HFF-Myc (cell line): Measurements from ENCODE around the gene MAP1LC3B2.

Experiments
- DNase-seq: peaks from one replicate; pipeline ENCODE4 v3.0.0-alpha.2; 2011; ENCODE audit warnings: low read depth; ENCODE audit errors: extremely low read depth
- H3K4me3 ChIP-seq: replicated peaks from 2 replicates; pipeline ENCODE4 v1.5.1; 2011; ENCODE audit warnings: low read depth, mild to moderate bottlenecking, control low read depth, low read length
- CTCF ChIP-seq: IDR thresholded peaks from 2 replicates; pipeline ENCODE4 v1.5.1; 2012; ENCODE audit warnings: mild to moderate bottlenecking, low read depth, low read length, control low read depth; ENCODE audit errors: missing control alignments

The MAP1LC3B2 gene

GRCh38 chr12:116535241-116535640 lies 23.9 kb upstream of the MAP1LC3B2 start:
- no peak for DNase-seq
- TF ChIP-seq CTCF, result no peak
- H3K4me3 ChIP-seq, result no peak overlapping the region

GRCh38 chr12:116537101-116537904 lies 21.9 kb upstream of the MAP1LC3B2 start:
- no peak overlapping the region for H3K4me3 ChIP-seq
- no peak for TF ChIP-seq CTCF
- no peak for DNase-seq

GRCh38 chr12:116538076-116538591 lies 21.0 kb upstream of the MAP1LC3B2 start:
- no peak for DNase-seq
- TF ChIP-seq CTCF, result no peak
- no peak overlapping the region for H3K4me3 ChIP-seq

- no peak for TF ChIP-seq CTCF
Observed at GRCh38 chr12:116538682-116539305, 20.4 kb upstream of the MAP1LC3B2 start.

GRCh38 chr12:116539361-116539771 lies 19.8 kb upstream of the MAP1LC3B2 start:
- H3K4me3 ChIP-seq, result no peak overlapping the region
- TF ChIP-seq CTCF, result no peak
- DNase-seq, result no peak

More at GRCh38 chr12:116538682-116539305, 20.4 kb upstream of the MAP1LC3B2 start:
- no peak overlapping the region for H3K4me3 ChIP-seq
- DNase-seq, result no peak

- no peak for TF ChIP-seq CTCF
- H3K4me3 ChIP-seq, result no peak overlapping the region
- DNase-seq, result no peak
Observed at GRCh38 chr12:116539905-116540482, 19.2 kb upstream of the MAP1LC3B2 start.
